Measurements from ENCODE around the gene MAST4.

GRCh38 chr5:66960369-66961137, 364.4 kb downstream of the MAST4 start:
- no peak for TF ChIP-seq POLR2AphosphoS5 (IDR thresholded peaks at IDR 0.05; ENCODE audit: borderline replicate concordance, low read depth, low read length)
- no peak for TF ChIP-seq FOXP2 (optimal IDR thresholded peaks at IDR 0.05; ENCODE audit: control extremely low read depth, extremely low read length, insufficient read depth)

All from SK-N-MC (cell line).